ENCODE results near the gene KCNG4. TPM values are rescaled to one million over a fixed set of nuclear protein-coding genes. Genes with fewer than 3 reads are reported as not detected.

The KCNG4 gene
- total RNA-seq, 3 donors from 2014 or later (not counting 1 experiment from before 2014, with no cell fraction given), result not detected

DNA sequence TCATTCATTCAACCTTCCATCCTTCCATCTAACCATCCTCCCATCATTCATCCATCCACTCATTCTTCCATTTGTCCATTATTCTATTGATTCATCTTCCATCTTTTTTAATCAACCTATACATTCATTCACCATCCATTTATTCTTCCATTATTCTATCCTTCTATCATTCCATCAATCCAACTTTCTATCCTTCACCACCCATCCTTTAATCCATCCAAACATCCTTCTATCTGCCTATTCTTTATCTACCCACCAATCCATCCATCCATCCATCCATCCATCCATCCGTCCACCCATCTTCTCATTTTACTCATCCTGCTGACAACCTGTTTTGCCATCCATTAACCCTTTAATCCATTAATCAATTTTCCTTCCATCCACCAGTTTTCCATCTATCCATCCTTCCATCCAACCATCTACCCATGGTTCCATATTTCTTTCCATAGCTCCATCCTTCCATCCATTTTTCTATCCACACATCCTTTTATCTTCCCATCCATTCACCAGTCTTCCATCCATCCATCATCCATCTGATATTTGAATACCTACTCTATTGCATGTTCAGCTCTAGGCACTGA is 33.0 kb upstream of the KCNG4 start:
- 40% methylated on average over 1 of the region's 1 CpG for WGBS (ENCODE audit: insufficient coverage)
- no peaks in the 10 kb centered on the region for H3K9me3 ChIP-seq (ENCODE audit: control insufficient read depth, insufficient read depth, low read length)
- H3K27me3 ChIP-seq (ENCODE audit: control insufficient read depth, insufficient read depth, low read length), result no peaks in the 10 kb centered on the region
- Mint-ChIP-seq H3K36me3 (no peaks in the 10 kb centered on the region), H3K4me3 (no peak overlapping the region), H3K27me3 (ENCODE audit: low read depth in 2 of 2) (peaks cover 4% of the 10 kb centered on the region in 2 donors), H3K27ac (no peak overlapping the region), H3K4me1 (no peaks in the 10 kb centered on the region), H3K9me3 (no peaks in the 10 kb centered on the region)
- no peak overlapping the region for H3K4me3 ChIP-seq (ENCODE audit: low read length)
- H3K27ac ChIP-seq (ENCODE audit: low read length), result no peak overlapping the region
- TF ChIP-seq, protein P1, sequence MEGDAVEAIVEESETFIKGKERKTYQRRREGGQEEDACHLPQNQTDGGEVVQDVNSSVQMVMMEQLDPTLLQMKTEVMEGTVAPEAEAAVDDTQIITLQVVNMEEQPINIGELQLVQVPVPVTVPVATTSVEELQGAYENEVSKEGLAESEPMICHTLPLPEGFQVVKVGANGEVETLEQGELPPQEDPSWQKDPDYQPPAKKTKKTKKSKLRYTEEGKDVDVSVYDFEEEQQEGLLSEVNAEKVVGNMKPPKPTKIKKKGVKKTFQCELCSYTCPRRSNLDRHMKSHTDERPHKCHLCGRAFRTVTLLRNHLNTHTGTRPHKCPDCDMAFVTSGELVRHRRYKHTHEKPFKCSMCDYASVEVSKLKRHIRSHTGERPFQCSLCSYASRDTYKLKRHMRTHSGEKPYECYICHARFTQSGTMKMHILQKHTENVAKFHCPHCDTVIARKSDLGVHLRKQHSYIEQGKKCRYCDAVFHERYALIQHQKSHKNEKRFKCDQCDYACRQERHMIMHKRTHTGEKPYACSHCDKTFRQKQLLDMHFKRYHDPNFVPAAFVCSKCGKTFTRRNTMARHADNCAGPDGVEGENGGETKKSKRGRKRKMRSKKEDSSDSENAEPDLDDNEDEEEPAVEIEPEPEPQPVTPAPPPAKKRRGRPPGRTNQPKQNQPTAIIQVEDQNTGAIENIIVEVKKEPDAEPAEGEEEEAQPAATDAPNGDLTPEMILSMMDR (IDR thresholded peaks at IDR 0.05), result no peak
- no peaks in the 10 kb centered on the region for H3K36me3 ChIP-seq (ENCODE audit: control insufficient read depth, insufficient read depth, low read length)
- no peaks in the 10 kb centered on the region for H3K4me1 ChIP-seq (ENCODE audit: control insufficient read depth, insufficient read depth, low read length)
- ATAC-seq (no peak), DNase-seq (no peak)
- intact Hi-C loops (cut with micrococcal nuclease), result loop anchor here (10.0 kb wide), 1 partner anchor 462 kb away; no protein-coding TSS in a partner anchor

DNA sequence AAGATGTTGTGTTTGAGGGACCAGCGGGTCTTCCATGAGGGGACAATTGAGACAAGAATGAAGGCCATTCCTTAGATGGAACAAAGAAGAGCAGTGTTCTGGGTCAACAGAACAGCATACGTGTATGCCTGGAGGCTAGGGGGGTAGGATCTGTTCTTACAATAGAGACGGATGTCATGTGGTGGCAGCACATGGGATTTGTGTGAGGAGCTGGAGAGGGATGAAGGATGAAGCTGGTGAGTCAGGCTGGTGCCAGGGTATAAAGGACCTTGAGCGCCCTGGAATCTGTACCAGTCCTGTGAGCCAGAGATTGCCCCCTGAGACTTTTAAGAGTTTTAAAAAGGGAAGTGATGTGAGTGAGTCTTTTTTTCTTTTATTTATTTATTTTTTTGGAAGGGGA is 32.1 kb upstream of the KCNG4 start:
- H3K27me3 ChIP-seq (ENCODE audit: control insufficient read depth, insufficient read depth, low read length), result no peaks in the 10 kb centered on the region
- Mint-ChIP-seq H3K4me1 (no peaks in the 10 kb centered on the region), H3K36me3 (no peaks in the 10 kb centered on the region), H3K27ac (no peak overlapping the region), H3K27me3 (ENCODE audit: low read depth in 2 of 2) (peaks cover 0 to 7% of the 10 kb centered on the region in 2 donors), H3K9me3 (no peaks in the 10 kb centered on the region), H3K4me3 (no peak overlapping the region)
- H3K27ac ChIP-seq (ENCODE audit: low read length), result no peak overlapping the region
- H3K4me3 ChIP-seq (ENCODE audit: low read length), result no peak overlapping the region
- H3K36me3 ChIP-seq (ENCODE audit: control insufficient read depth, insufficient read depth, low read length), result no peaks in the 10 kb centered on the region
- no peaks in the 10 kb centered on the region for H3K4me1 ChIP-seq (ENCODE audit: control insufficient read depth, insufficient read depth, low read length)
- ATAC-seq, result no peak
- TF ChIP-seq, protein P1 (IDR thresholded peaks at IDR 0.05), result no peak
- WGBS (ENCODE audit: insufficient coverage), result 75% methylated on average over 4 of the region's 4 CpGs
- intact Hi-C loops (cut with micrococcal nuclease), result loop anchor here (10.0 kb wide), 1 partner anchor 463 kb away; no protein-coding TSS in a partner anchor
- H3K9me3 ChIP-seq (ENCODE audit: control insufficient read depth, insufficient read depth, low read length), result no peaks in the 10 kb centered on the region
- DNase-seq, result no peak

DNA sequence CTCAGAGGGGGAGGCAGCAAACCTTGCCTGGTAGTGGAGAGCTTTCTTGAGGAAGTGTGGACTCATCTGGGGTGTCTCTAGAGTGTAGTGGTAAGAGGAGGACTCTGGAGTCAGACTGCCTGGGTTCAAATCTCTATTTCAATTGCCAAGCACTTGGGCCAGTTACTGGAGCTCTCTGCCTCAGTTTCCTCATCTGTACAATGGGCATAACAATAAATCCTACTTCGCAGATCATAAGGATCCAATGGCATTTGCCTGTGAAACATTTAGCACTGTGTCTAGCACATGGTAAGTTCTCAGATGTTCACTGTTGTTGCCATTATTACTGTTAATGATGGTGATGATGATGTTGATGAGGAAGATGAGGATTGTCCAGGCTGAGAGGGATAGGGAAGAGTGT is 31.2 kb upstream of the KCNG4 start:
- H3K4me3 Mint-ChIP-seq, result no peak overlapping the region
- H3K4me1 Mint-ChIP-seq, result no peaks in the 10 kb centered on the region
- intact Hi-C loops (cut with micrococcal nuclease), result loop anchor here (10.0 kb wide), 1 partner anchor 464 kb away; no protein-coding TSS in a partner anchor
- Histone ChIP-seq H3K4me1 (ENCODE audit: control insufficient read depth, insufficient read depth, low read length) (no peaks in the 10 kb centered on the region), H3K27ac (ENCODE audit: low read length) (no peak overlapping the region), H3K27me3 (ENCODE audit: control insufficient read depth, insufficient read depth, low read length) (no peaks in the 10 kb centered on the region), H3K4me3 (ENCODE audit: low read length) (no peak overlapping the region), H3K36me3 (ENCODE audit: control insufficient read depth, insufficient read depth, low read length) (no peaks in the 10 kb centered on the region), H3K9me3 (ENCODE audit: control insufficient read depth, insufficient read depth, low read length) (no peaks in the 10 kb centered on the region)
- H3K9me3 Mint-ChIP-seq, result no peaks in the 10 kb centered on the region
- WGBS (ENCODE audit: insufficient coverage), result 90% methylated on average over 1 of the region's 1 CpG
- no peaks in the 10 kb centered on the region for H3K36me3 Mint-ChIP-seq
- peaks cover 0 to 9% of the 10 kb centered on the region in 2 donors for H3K27me3 Mint-ChIP-seq (ENCODE audit: low read depth in 2 of 2)
- TF ChIP-seq, protein P1 (IDR thresholded peaks at IDR 0.05), result no peak
- ATAC-seq, result no peak
- H3K27ac Mint-ChIP-seq, result no peak overlapping the region
- DNase-seq, result no peak

DNA sequence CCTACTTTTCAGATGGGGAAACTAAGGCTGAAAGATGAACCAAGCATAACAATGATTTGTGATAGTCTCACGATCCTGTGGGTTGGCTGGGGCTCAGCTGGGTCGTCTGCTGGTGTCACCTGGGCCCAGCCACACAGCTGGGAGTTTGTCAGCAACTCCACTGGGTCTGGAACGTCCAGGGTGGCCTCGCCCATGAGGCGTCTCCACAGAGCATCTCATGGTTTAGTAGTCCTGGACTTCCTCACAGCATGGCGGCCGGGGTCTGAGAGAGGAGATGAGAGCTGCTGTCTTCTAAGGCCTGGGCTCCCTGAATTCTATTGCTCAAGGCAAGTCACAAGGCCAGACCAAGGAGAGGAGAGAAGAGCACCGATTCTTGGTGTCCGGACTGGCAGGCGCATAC is 30.7 kb upstream of the KCNG4 start:
- intact Hi-C loops (cut with micrococcal nuclease), result loop anchor here (10.0 kb wide), 1 partner anchor 464 kb away; no protein-coding TSS in a partner anchor
- TF ChIP-seq, protein P1 (IDR thresholded peaks at IDR 0.05), result no peak
- Histone ChIP-seq H3K4me3 (ENCODE audit: low read length) (no peak overlapping the region), H3K9me3 (ENCODE audit: control insufficient read depth, insufficient read depth, low read length) (no peaks in the 10 kb centered on the region), H3K27me3 (ENCODE audit: control insufficient read depth, insufficient read depth, low read length) (no peaks in the 10 kb centered on the region), H3K27ac (ENCODE audit: low read length) (no peak overlapping the region), H3K36me3 (ENCODE audit: control insufficient read depth, insufficient read depth, low read length) (no peaks in the 10 kb centered on the region), H3K4me1 (ENCODE audit: control insufficient read depth, insufficient read depth, low read length) (no peaks in the 10 kb centered on the region)
- Mint-ChIP-seq H3K27ac (no peak overlapping the region), H3K9me3 (no peaks in the 10 kb centered on the region), H3K27me3 (ENCODE audit: low read depth in 2 of 2) (peaks cover 0 to 5% of the 10 kb centered on the region in 2 donors), H3K36me3 (no peaks in the 10 kb centered on the region), H3K4me1 (no peaks in the 10 kb centered on the region), H3K4me3 (no peak overlapping the region)
- DNase-seq (no peak), ATAC-seq (no peak)
- 75% methylated on average over 10 of the region's 10 CpGs for WGBS (ENCODE audit: insufficient coverage)

All from natural killer cell (primary cell).